ENCODE results near the gene PLXNB3. TPM values are rescaled to one million over a fixed set of nuclear protein-coding genes. Genes with fewer than 3 reads are reported as not detected.

PLXNB3 gene
- total RNA-seq, 2 experiments from 2014 or later = not detected

DNA sequence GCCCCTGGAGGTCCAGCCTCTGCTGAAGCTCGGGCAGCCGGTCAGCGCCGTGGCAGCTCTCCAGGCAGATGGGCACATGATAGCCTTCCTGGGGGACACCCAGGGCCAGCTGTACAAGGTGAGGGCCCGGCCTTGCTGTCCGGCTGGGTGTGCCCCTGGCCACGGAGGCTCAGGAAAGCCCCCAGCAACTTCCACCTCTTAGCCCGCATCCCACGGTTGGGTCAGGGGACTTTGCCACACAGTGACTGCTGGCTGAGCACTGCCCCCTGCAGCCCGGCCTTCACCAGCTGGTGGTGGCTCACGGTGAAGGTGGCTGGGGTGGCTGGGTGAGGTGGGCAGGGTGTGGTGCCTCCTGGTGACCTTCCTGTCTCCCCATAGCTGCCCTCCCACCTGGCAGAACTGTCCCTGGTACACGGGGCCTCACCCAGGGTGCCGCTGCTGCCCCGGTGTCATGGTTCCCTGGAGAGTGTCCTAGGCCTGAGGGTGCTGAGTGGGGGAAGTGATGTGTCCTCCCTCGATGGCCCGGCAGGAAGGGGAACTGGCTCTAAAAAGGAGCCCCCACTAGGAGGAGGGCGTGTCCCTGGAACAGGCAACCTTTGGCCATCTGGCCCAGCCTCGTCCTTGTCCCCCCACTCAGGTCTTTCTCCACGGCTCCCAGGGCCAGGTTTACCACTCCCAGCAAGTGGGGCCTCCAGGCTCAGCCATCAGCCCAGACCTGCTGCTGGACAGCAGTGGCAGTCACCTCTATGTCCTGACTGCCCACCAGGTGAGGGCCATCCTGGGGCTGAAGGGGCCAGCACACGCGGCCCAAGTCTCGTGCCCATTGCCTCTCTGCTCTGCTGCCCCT is 4.5 kb downstream of the PLXNB3 start:
- Histone ChIP-seq H2AFZ (ENCODE audit: low read length) (no peak overlapping the region), H3K9me2 (ENCODE audit: insufficient read depth, low read length) (no peaks in the 10 kb centered on the region), H3K9me3 (ENCODE audit: low read length) (no peaks in the 10 kb centered on the region), H3K4me1 (ENCODE audit: insufficient read depth, low read length, poor library complexity, severe bottlenecking) (peaks cover 6% of the 10 kb centered on the region), H3K4me2 (ENCODE audit: low read length) (no peak overlapping the region), H3K79me2 (ENCODE audit: insufficient read depth, low read depth, low read length) (no peaks in the 10 kb centered on the region), H3K4me3 (ENCODE audit: low read depth, low read length, poor library complexity, severe bottlenecking) (no peak overlapping the region), H4K20me1 (ENCODE audit: insufficient read depth, low read length) (no peaks in the 10 kb centered on the region), H3K36me3 (ENCODE audit: insufficient read depth, low read length) (no peaks in the 10 kb centered on the region), H3K27ac (ENCODE audit: low read depth, low read length, poor library complexity, severe bottlenecking) (no peak overlapping the region)
- POLR2A ChIA-PET = no interaction called here
- BruUV-seq (replicated peaks) = no TSS peak
- TF ChIP-seq EZH2phosphoT487 (IDR thresholded peaks at IDR 0.05; ENCODE audit: borderline replicate concordance, low read depth, low read length) = no peak
- no peak for DNase-seq (ENCODE audit: low spot score)
- intact Hi-C loops (cut with micrococcal nuclease; ENCODE audit: unreplicated experiment) = loop anchor here (10.0 kb wide), 2 partner anchors 66 to 84 kb away; partner anchors contain the start of genes PDZD4 and SLC6A8
- CTCF ChIA-PET (ENCODE audit: unreplicated experiment) = no interaction called here

DNA sequence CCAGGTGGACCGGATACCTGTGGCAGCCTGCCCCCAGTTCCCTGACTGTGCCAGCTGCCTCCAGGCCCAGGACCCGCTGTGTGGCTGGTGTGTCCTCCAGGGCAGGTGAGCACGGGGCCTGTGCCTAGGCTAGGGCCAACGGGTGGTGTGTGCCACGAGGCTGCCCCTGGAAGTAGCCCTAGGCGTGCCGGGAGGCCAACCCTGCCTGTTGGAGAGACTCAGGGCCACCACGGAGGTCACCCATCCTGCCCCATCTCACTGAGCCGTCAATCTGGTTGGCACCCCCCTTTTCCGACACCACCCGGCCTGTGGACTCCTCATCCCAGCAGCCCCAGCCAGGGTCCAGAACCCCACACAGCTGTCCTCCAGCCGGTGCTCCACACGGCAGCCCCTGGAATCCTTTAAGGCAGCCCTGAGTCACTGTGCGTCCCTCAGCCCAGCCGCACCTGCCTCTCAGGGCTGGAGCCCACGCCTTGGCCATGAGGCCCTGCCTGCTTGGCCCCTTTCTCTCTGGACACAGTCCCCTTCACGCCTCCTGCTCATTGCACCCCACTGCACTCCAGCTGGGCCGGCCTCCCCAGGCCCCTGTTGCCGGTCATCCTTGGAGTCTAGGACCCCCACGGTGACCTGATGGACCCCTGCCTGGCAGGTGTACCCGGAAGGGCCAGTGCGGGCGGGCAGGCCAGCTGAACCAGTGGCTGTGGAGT is 5.3 kb downstream of the PLXNB3 start:
- H4K20me1 ChIP-seq (ENCODE audit: insufficient read depth, low read length) = no peaks in the 10 kb centered on the region
- H3K36me3 ChIP-seq (ENCODE audit: insufficient read depth, low read length) = no peaks in the 10 kb centered on the region
- peaks cover 6% of the 10 kb centered on the region for H3K4me1 ChIP-seq (ENCODE audit: insufficient read depth, low read length, poor library complexity, severe bottlenecking)
- ChIA-PET POLR2A (no interaction called here), CTCF (ENCODE audit: unreplicated experiment) (no interaction called here)
- no peaks in the 10 kb centered on the region for H3K9me3 ChIP-seq (ENCODE audit: low read length)
- intact Hi-C loops (cut with micrococcal nuclease; ENCODE audit: unreplicated experiment) = loop anchor here (10.0 kb wide), 2 partner anchors 65 to 85 kb away; partner anchors contain the start of genes PDZD4 and SLC6A8
- H3K4me2 ChIP-seq (ENCODE audit: low read length) = no peak overlapping the region
- DNase-seq (ENCODE audit: low spot score) = no peak
- H3K27ac ChIP-seq (ENCODE audit: low read depth, low read length, poor library complexity, severe bottlenecking) = no peak overlapping the region
- H3K79me2 ChIP-seq (ENCODE audit: insufficient read depth, low read depth, low read length) = no peaks in the 10 kb centered on the region
- no peak overlapping the region for H3K4me3 ChIP-seq (ENCODE audit: low read depth, low read length, poor library complexity, severe bottlenecking)
- BruUV-seq (replicated peaks) = no TSS peak
- H2AFZ ChIP-seq (ENCODE audit: low read length) = no peak overlapping the region
- H3K9me2 ChIP-seq (ENCODE audit: insufficient read depth, low read length) = no peaks in the 10 kb centered on the region
- no peak for TF ChIP-seq EZH2phosphoT487 (IDR thresholded peaks at IDR 0.05; ENCODE audit: borderline replicate concordance, low read depth, low read length)
- TF ChIP-seq CTCF (conservative IDR thresholded peaks at IDR 0.05; ENCODE audit: low read length) = no peak

GRCh38 chrX:153769865-153770600 is 6.0 kb downstream of the PLXNB3 start:
- H2AFZ ChIP-seq (ENCODE audit: low read length) = no peak overlapping the region
- H3K4me1 ChIP-seq (ENCODE audit: insufficient read depth, low read length, poor library complexity, severe bottlenecking) = peaks cover 6% of the 10 kb centered on the region
- H3K4me2 ChIP-seq (ENCODE audit: low read length) = no peak overlapping the region
- H3K9me3 ChIP-seq (ENCODE audit: low read length) = no peaks in the 10 kb centered on the region
- H3K4me3 ChIP-seq (ENCODE audit: low read depth, low read length, poor library complexity, severe bottlenecking) = no peak overlapping the region
- no peaks in the 10 kb centered on the region for H4K20me1 ChIP-seq (ENCODE audit: insufficient read depth, low read length)
- intact Hi-C loops (cut with micrococcal nuclease; ENCODE audit: unreplicated experiment) = loop anchor here (10.0 kb wide), 2 partner anchors 65 to 85 kb away; partner anchors contain the start of genes PDZD4 and SLC6A8
- H3K9me2 ChIP-seq (ENCODE audit: insufficient read depth, low read length) = no peaks in the 10 kb centered on the region
- no peak for DNase-seq (ENCODE audit: low spot score)
- TF ChIP-seq EZH2phosphoT487 (IDR thresholded peaks at IDR 0.05; ENCODE audit: borderline replicate concordance, low read depth, low read length) (no peak), CTCF (conservative IDR thresholded peaks at IDR 0.05; ENCODE audit: low read length) (no peak)
- ChIA-PET CTCF (ENCODE audit: unreplicated experiment) (no interaction called here), POLR2A (no interaction called here)
- no peak overlapping the region for H3K27ac ChIP-seq (ENCODE audit: low read depth, low read length, poor library complexity, severe bottlenecking)
- BruUV-seq (replicated peaks) = no TSS peak
- no peaks in the 10 kb centered on the region for H3K36me3 ChIP-seq (ENCODE audit: insufficient read depth, low read length)
- H3K79me2 ChIP-seq (ENCODE audit: insufficient read depth, low read depth, low read length) = no peaks in the 10 kb centered on the region

Measured in OCI-LY7 (cell line).